ENCODE results near the gene PRR9.
"Not testable (repeated sequence)": the region's sequence is repeated elsewhere in the genome, so short reads cannot be mapped to it uniquely, and the experiment has no call there.

Gene PRR9

GRCh38 chr1:153217212-153217611, at the start of gene PRR9:
Gene PRR9, plus strand, starts transcription at chr1:153217584. Its CDS starts 561 bp downstream, at chr1:153218145.
- in situ Hi-C loops (cut with MboI; ENCODE audit: low sequenced_read_pairs, unreplicated experiment): no loop called here
- no peak for DNase-seq (ENCODE audit: low spot score)
- TF ChIP-seq CTCF (IDR thresholded peaks at IDR 0.05; ENCODE audit: borderline replicate concordance, control extremely low read depth, extremely low read depth, insufficient read depth, missing control alignments): no peak

GRCh38 chr1:153168686-153169085, 48.7 kb upstream of the PRR9 start:
- DNase-seq (ENCODE audit: low spot score): no peak
- no peak for TF ChIP-seq CTCF (IDR thresholded peaks at IDR 0.05; ENCODE audit: borderline replicate concordance, control extremely low read depth, extremely low read depth, insufficient read depth, missing control alignments)
- in situ Hi-C loops (cut with MboI; ENCODE audit: low sequenced_read_pairs, unreplicated experiment): no loop called here

- no peak for TF ChIP-seq CTCF (IDR thresholded peaks at IDR 0.05; ENCODE audit: borderline replicate concordance, control extremely low read depth, extremely low read depth, insufficient read depth, missing control alignments)
- in situ Hi-C loops (cut with MboI; ENCODE audit: low sequenced_read_pairs, unreplicated experiment): loop anchor here (25.0 kb wide), 1 partner anchor 212 kb away; the partner anchor contains the start of gene SPRR4
- no peak for DNase-seq (ENCODE audit: low spot score)
Measured at GRCh38 chr1:153174624-153175023, 42.8 kb upstream of the PRR9 start.

GRCh38 chr1:153178922-153179321, 38.5 kb upstream of the PRR9 start:
- no peak for DNase-seq (ENCODE audit: low spot score)
- in situ Hi-C loops (cut with MboI; ENCODE audit: low sequenced_read_pairs, unreplicated experiment): loop anchor here (25.0 kb wide), 1 partner anchor 217 kb away; the partner anchor contains the start of gene SPRR4
- TF ChIP-seq CTCF (IDR thresholded peaks at IDR 0.05; ENCODE audit: borderline replicate concordance, control extremely low read depth, extremely low read depth, insufficient read depth, missing control alignments): no peak

GRCh38 chr1:153180556-153180955, 36.8 kb upstream of the PRR9 start:
- in situ Hi-C loops (cut with MboI; ENCODE audit: low sequenced_read_pairs, unreplicated experiment): loop anchor here (25.0 kb wide), 1 partner anchor 218 kb away; the partner anchor contains the start of gene SPRR4
- TF ChIP-seq CTCF (IDR thresholded peaks at IDR 0.05; ENCODE audit: borderline replicate concordance, control extremely low read depth, extremely low read depth, insufficient read depth, missing control alignments): no peak
- no peak for DNase-seq (ENCODE audit: low spot score)

- in situ Hi-C loops (cut with MboI; ENCODE audit: low sequenced_read_pairs, unreplicated experiment): loop anchor here (25.0 kb wide), 1 partner anchor 226 kb away; the partner anchor contains the start of gene SPRR4
Measured at GRCh38 chr1:153188301-153188700, 29.1 kb upstream of the PRR9 start.

GRCh38 chr1:153190373-153190772, 27.0 kb upstream of the PRR9 start:
- no peak for DNase-seq (ENCODE audit: low spot score)
- TF ChIP-seq CTCF (IDR thresholded peaks at IDR 0.05; ENCODE audit: borderline replicate concordance, control extremely low read depth, extremely low read depth, insufficient read depth, missing control alignments): peak; percentile 20
- in situ Hi-C loops (cut with MboI; ENCODE audit: low sequenced_read_pairs, unreplicated experiment): loop anchor here (25.0 kb wide), 1 partner anchor 228 kb away; the partner anchor contains the start of gene SPRR4

More at GRCh38 chr1:153188301-153188700, 29.1 kb upstream of the PRR9 start:
- DNase-seq (ENCODE audit: low spot score): not testable (repeated sequence)
